Activated CD4-positive, CD25-positive, alpha-beta regulatory T cell (primary cell): ENCODE measurements around the gene IBA57.

Source experiments
- DNase-seq, 4 experiments: peaks; one replicate each; lab custom pipeline; 2025; lab: John Stamatoyannopoulos, UW

The IBA57 gene

GRCh38 chr1:228165372-228166169 lies at the start of gene IBA57:
IBA57 (plus strand) TSS chr1:228165804; CDS start chr1:228165817, 13 bp downstream.
- DNase-seq = peak; percentile 98 to 99 (median 98)

GRCh38 chr1:228117335-228117734 lies 48.3 kb upstream of the IBA57 start:
- DNase-seq = no peak

- DNase-seq = no peak
Measured at GRCh38 chr1:228118040-228118439, 47.6 kb upstream of the IBA57 start.

GRCh38 chr1:228120351-228120750 lies 45.3 kb upstream of the IBA57 start:
- DNase-seq = no peak

- no peak for DNase-seq
Measured at GRCh38 chr1:228120857-228121489, 44.6 kb upstream of the IBA57 start.

GRCh38 chr1:228122921-228123441 lies 42.6 kb upstream of the IBA57 start:
- no peak for DNase-seq

- no peak for DNase-seq
Measured at GRCh38 chr1:228123505-228123904, 42.1 kb upstream of the IBA57 start.

GRCh38 chr1:228125185-228125584 lies 40.4 kb upstream of the IBA57 start:
- no peak for DNase-seq

- DNase-seq = no peak
Measured at GRCh38 chr1:228131766-228132165, 33.8 kb upstream of the IBA57 start.

GRCh38 chr1:228134591-228134990 lies 31.0 kb upstream of the IBA57 start:
- no peak for DNase-seq

GRCh38 chr1:228136901-228137300 lies 28.7 kb upstream of the IBA57 start:
- DNase-seq = no peak

- DNase-seq = no peak
Measured at GRCh38 chr1:228139406-228139930, 26.1 kb upstream of the IBA57 start.

- DNase-seq = peak; percentile 99 to 100 (median 100)
Measured at GRCh38 chr1:228139931-228140723, 25.5 kb upstream of the IBA57 start, which contains the start of gene GUK1. GUK1 (plus strand) TSS chr1:228140279; CDS start chr1:228140303, 24 bp downstream.

- DNase-seq = no peak
Measured at GRCh38 chr1:228140724-228141225, 24.8 kb upstream of the IBA57 start.

- no peak for DNase-seq
Measured at GRCh38 chr1:228141226-228142044, 24.2 kb upstream of the IBA57 start.

GRCh38 chr1:228142155-228142691 lies 23.4 kb upstream of the IBA57 start:
- DNase-seq = no peak

GRCh38 chr1:228142701-228143136 lies 22.9 kb upstream of the IBA57 start:
- DNase-seq = no peak

GRCh38 chr1:228143480-228144192 lies 22.0 kb upstream of the IBA57 start:
- no peak for DNase-seq

GRCh38 chr1:228144193-228144992 lies 21.2 kb upstream of the IBA57 start:
- DNase-seq = no peak
